Fibroblast of skin of left quadriceps (primary cell): ENCODE results near the gene CACTIN.

Experiments used
- DNase-seq, 2 experiments: peaks; one replicate each; pipeline ENCODE4 v3.0.0-alpha.2; 2013; ENCODE audit warnings: low read depth in 2 of 2

Gene CACTIN

GRCh38 chr19:3610745-3611717, 15.6 kb downstream of the CACTIN start:
- no peak for DNase-seq

- no peak for DNase-seq
Measured at GRCh38 chr19:3609779-3610719, 16.5 kb downstream of the CACTIN start.

- DNase-seq: no peak
Measured at GRCh38 chr19:3608750-3609322, 17.8 kb downstream of the CACTIN start.

GRCh38 chr19:3608079-3608641, 18.4 kb downstream of the CACTIN start:
- DNase-seq: no peak

- no peak for DNase-seq
Measured at GRCh38 chr19:3607303-3608078, 19.1 kb downstream of the CACTIN start.

- peak; percentile 34 to 38 for DNase-seq
Measured at GRCh38 chr19:3606690-3607289, 19.8 kb downstream of the CACTIN start, which contains the start of gene TBXA2R. TSS of gene TBXA2R (minus strand) at chr19:3606875. CDS start at chr19:3600634, 6,241 bp downstream.

GRCh38 chr19:3606174-3606689, 20.4 kb downstream of the CACTIN start:
- DNase-seq: no peak

- no peak for DNase-seq
Measured at GRCh38 chr19:3605770-3606169, 20.8 kb downstream of the CACTIN start.

- no peak for DNase-seq
Measured at GRCh38 chr19:3605361-3605760, 21.2 kb downstream of the CACTIN start.

GRCh38 chr19:3604987-3605343, 21.6 kb downstream of the CACTIN start:
- DNase-seq: no peak

GRCh38 chr19:3604227-3604986, 22.2 kb downstream of the CACTIN start:
- DNase-seq: no peak

- DNase-seq: no peak
Measured at GRCh38 chr19:3603121-3603811, 23.3 kb downstream of the CACTIN start.

GRCh38 chr19:3601021-3601420, 25.6 kb downstream of the CACTIN start:
- no peak for DNase-seq

GRCh38 chr19:3599776-3600187, 26.8 kb downstream of the CACTIN start:
- no peak for DNase-seq

GRCh38 chr19:3595521-3596061, 31.0 kb downstream of the CACTIN start:
- DNase-seq: no peak

- DNase-seq: no peak
Measured at GRCh38 chr19:3593156-3593555, 33.4 kb downstream of the CACTIN start.

- DNase-seq: no peak
Measured at GRCh38 chr19:3591876-3592613, 34.5 kb downstream of the CACTIN start.
